GM19238 (cell line): Measurements from ENCODE around the gene THSD4.

Experiments
- DNase-seq: peaks from one replicate; pipeline ENCODE4 v3.0.0; 2011; ENCODE audit warnings: low spot score; ENCODE audit not compliant: insufficient read length

THSD4 gene

GRCh38 chr15:71529361-71529760, 414.1 kb downstream of the THSD4 start:
- no peak for DNase-seq

DNA sequence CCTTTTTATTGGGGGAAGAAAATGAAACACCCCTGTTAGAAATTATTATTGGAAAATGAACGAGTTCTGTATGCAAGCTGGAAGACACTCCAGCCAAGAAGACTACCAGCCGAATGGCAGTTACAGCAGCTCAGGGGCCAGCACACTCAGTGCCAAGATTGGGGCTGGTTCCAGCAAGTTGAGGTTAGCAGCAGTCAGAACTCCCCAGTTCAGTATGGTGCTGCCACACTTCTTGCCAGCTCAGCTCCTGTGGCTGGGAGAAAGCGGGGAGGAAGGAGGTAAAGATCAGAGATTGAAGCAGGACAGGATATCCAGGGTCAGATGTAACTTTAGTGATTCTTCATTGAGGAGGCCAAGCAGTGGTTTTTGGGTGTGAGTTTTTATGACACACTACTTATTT, 414.8 kb downstream of the THSD4 start:
- no peak for DNase-seq

GRCh38 chr15:71532994-71533393, 417.7 kb downstream of the THSD4 start:
- DNase-seq = no peak

- no peak for DNase-seq
These were observed 422.9 kb downstream of the THSD4 start for GRCh38 chr15:71538181-71538580.

DNA sequence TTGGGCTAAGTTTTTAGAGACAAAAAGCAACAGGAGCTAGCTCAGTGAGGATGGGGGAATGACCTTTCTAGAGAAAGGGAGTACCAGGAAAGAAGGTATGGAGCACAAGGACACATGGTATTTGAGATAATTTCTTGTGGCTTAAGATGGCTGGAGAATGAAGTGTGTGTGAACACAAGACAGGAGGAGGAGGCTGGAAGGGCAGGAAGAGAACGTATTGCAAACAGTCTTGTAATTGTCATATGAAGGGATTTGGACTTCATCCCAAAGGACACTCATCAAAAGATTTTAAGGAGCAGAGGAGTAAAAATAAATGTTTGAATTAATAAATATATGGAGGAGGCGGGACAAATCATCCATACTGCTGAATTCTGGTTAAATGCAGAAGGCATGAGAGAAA, 426.5 kb downstream of the THSD4 start:
- DNase-seq = no peak

DNA sequence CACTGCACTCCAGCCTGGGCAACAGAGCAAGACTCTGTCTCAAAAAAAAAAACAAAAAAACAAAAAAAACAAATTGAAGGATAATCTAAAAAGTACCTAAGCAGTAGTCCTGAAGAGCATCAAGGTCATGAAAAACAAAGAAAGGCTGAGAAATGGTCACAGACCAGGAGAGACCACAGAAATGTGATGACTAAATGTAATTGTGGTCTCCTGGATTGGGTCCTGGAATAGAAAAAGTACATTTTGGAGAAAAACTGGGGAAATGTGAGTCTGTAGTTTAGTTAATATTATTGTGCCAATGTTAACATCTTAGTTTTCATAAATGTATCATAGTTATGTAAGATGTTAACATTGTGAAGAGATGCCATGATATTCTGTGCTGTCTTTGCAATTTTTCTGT, 427.6 kb downstream of the THSD4 start:
- no peak for DNase-seq

DNA sequence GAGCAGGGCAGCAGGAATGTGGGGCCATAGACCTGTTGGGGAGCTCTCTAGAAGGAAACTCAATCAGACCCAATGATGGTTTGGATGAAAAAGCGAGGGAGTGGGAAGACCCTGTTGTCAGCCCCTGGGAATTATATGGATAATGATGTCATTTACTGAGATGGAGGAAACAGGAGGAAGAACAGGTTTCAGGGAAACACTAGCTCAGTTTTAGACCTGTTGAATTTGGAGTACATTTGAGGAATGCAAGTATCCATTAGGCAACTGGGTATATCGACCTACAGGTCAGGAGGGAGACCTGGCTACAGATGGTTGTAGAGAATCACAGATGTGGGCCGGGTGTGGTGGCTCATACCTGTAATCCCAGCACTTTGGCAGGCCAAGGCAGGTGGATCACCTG, 428.1 kb downstream of the THSD4 start:
- DNase-seq = no peak

GRCh38 chr15:71545223-71545760, 430.0 kb downstream of the THSD4 start:
- DNase-seq = no peak

DNA sequence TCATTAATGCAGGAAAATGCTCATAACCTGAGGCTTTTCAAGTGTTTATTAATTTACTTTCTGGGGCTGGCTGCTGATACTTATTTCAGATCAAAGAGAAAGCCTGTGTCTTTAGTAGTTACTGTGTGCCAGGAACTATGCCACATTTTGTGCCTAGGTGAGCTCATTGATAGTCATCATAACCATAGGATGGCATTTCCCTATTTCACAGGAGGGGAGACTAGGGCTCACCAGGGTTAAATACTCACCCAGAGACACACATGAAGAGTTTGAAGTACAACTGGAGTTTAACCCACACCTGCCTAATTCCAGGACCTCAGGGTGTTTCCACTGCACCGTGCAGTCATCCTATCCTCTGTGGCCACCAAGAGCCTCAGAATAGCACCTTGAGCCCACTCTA, 430.7 kb downstream of the THSD4 start:
- no peak for DNase-seq

DNA sequence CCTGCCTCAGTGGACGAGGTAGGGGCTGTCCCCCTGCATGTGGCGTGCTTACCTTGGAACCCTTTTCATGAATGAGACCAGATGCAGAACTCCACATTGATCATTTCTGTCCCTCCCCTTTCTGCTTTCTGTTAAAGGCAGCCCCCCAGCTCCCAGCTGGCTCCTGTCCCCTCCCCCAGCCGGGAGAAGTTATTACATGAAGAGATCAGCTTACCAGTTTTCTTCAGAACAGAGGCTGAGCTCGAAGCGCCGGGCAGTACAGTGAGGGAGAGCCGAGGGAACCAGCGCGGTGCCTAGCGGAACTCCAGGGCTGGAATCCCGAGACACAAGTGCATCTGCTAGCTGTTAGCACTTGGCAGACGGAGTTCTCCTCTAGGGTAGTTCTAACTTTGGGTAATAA, 431.7 kb downstream of the THSD4 start:
- no peak for DNase-seq

DNA sequence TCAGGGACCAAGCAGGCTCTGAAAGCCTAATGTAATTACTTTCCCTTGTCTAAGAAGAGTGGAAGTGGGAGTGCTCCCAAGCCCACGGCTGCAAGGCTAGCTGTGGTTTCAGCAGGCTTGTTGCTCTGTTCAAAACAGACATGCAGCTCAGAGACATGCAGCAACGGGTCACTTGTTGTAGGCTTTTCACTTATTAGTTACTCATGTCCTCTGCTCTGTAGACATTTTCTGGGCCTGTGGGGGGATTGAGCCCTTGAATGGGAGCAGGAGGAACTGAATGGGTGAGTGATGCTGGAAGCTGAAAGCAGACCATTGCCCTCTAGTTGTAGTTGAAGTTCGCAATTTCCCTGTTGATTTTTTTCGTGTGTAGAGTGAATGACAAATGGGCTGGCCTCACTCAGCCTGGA, 433.1 kb downstream of the THSD4 start:
- no peak for DNase-seq

DNA sequence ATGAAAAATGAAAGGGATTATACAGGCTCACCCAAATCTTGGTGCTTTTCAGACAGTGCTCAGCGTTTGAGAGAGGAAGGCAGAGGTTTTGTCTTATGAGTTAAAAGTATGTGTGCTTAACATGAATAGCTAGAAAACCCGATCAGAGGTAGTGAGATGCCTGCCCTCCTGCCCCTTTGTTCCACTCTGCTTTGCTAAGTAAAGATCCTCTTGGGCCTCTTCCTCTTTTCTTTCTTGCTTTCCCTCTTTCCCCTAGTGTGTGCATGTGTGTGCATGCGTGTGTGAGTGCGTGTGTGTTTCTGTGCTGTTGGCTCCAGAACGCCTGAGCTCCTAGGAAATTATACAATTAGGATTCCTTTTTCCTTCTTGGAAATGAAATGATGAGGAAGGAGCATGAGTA, 433.8 kb downstream of the THSD4 start:
- DNase-seq = no peak

GRCh38 chr15:71549697-71550096, 434.4 kb downstream of the THSD4 start:
- no peak for DNase-seq

GRCh38 chr15:71551566-71551965, 436.3 kb downstream of the THSD4 start:
- DNase-seq = no peak

- DNase-seq = no peak
These were observed 443.8 kb downstream of the THSD4 start for GRCh38 chr15:71559098-71559497.

- DNase-seq = no peak
These were observed 444.3 kb downstream of the THSD4 start for GRCh38 chr15:71559616-71560015.

GRCh38 chr15:71562251-71562650, 447.0 kb downstream of the THSD4 start:
- DNase-seq = no peak

DNA sequence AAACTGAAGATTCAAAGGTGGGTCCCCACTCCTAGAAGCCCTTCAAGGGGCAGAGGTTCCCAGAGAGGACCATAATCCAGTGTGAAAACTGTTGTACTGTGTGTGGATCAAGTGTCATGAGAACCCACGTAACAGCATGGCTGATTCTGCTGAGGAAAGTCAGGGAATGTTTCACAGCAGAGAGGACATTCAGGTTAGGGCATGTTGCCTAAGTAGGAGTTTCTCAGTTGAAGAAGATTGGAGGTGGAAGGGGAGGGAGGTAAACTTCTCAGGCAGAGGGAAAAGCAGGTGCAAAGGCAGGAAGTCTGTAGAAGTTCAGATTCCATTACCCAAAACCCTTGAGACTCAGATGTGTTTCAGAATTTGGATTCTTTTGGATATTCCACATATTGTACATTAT, 448.9 kb downstream of the THSD4 start:
- DNase-seq = no peak

DNA sequence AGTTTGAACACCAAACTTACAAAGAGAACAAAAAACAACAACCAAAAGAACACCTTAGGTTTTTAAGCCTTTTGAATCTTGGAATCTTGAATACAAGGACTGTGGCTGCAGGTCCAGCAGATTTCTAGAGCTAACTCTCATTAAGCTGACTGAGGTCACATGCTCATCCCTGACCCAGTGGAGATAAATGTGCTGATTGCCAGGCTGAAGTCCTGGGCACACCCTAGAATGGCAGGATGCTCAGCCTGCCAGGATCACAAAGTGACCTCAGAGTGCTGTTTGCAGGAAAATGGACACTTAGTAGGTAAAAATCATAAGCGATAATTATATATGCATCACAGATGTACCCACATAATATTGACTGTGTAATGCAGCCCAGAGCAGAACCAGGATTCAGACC, 449.7 kb downstream of the THSD4 start:
- no peak for DNase-seq

DNA sequence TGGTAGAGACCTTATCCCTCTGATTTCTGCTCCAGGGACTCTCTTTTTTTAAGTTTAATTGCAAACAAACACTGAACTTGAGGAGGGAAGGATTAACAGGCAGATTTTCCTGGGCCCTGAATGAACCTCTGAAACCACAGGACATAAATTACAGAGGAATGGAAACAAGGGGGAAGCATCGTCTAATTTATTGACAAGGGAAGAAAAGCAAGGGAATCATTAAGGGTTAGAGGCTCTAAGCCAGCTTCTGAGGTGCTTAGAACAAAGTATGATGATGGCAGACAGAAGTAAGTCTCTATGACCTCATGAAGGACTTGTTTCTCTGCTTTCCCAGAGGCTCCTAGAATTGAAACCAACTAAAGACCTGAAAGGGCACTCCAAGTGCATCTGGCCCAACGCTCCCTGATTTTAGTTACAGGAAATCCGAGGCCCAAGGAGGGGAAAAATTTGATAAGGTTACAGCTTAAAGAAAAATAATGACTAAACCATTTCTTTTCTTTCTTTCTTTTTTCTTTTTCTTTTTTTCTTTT, 450.4 kb downstream of the THSD4 start:
- no peak for DNase-seq

DNA sequence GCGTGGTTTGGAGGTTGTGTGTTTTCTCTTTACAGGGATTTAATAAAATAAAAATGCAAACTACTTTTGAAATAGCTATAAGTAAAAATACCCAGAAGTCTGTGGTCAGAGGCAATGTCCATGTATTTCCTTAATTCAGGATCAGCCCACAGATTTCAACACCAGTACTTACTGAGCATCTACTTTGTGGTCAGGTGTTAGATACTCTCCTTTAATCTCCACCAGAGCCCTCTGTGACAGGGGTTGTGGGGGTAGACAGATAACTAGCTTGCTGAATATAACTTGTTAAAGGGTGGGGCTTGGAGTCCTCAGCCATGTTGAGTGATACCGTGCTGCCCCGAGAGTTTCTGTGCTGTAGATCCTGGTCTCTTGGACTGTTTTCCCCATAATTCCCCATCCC, 451.0 kb downstream of the THSD4 start:
- no peak for DNase-seq

- no peak for DNase-seq
These were observed 451.9 kb downstream of the THSD4 start for GRCh38 chr15:71567173-71567572.

- DNase-seq = no peak
These were observed 453.0 kb downstream of the THSD4 start for GRCh38 chr15:71568227-71568626.

- DNase-seq = no peak
These were observed 455.5 kb downstream of the THSD4 start for GRCh38 chr15:71570736-71571135.
